Measurements from ENCODE around the gene CHPF2.

DNA sequence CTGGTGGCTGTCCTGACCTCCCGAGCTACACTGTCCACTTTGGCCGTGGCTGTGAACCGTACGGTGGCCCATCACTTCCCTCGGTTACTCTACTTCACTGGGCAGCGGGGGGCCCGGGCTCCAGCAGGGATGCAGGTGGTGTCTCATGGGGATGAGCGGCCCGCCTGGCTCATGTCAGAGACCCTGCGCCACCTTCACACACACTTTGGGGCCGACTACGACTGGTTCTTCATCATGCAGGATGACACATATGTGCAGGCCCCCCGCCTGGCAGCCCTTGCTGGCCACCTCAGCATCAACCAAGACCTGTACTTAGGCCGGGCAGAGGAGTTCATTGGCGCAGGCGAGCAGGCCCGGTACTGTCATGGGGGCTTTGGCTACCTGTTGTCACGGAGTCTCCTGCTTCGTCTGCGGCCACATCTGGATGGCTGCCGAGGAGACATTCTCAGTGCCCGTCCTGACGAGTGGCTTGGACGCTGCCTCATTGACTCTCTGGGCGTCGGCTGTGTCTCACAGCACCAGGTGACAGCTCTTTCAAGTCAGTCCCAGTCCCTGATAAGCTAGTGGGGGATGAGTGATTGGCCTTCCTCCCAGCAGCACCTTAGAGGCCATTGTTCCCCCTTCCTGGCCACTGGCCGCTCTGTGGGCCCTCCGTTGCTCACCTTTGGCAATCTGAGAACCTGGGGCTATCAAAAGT is 3.0 kb downstream of the CHPF2 start:
- TF ChIP-seq EP300 (IDR thresholded peaks at IDR 0.05) (no peak), POLR2A (IDR thresholded peaks at IDR 0.05) (no peak), POLR2AphosphoS5 (IDR thresholded peaks at IDR 0.05) (no peak)
- TF ChIP-seq, protein P1, sequence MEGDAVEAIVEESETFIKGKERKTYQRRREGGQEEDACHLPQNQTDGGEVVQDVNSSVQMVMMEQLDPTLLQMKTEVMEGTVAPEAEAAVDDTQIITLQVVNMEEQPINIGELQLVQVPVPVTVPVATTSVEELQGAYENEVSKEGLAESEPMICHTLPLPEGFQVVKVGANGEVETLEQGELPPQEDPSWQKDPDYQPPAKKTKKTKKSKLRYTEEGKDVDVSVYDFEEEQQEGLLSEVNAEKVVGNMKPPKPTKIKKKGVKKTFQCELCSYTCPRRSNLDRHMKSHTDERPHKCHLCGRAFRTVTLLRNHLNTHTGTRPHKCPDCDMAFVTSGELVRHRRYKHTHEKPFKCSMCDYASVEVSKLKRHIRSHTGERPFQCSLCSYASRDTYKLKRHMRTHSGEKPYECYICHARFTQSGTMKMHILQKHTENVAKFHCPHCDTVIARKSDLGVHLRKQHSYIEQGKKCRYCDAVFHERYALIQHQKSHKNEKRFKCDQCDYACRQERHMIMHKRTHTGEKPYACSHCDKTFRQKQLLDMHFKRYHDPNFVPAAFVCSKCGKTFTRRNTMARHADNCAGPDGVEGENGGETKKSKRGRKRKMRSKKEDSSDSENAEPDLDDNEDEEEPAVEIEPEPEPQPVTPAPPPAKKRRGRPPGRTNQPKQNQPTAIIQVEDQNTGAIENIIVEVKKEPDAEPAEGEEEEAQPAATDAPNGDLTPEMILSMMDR (IDR thresholded peaks at IDR 0.05): no peak
